RPMI7951 (cell line): Measurements from ENCODE around the gene C9orf50. TPM values are rescaled to one million over a fixed set of nuclear protein-coding genes. Genes with fewer than 3 reads are reported as not detected.
"Not testable (repeated sequence)": the region's sequence is repeated elsewhere in the genome, so short reads cannot be mapped to it uniquely, and the experiment has no call there.

Source experiments
- DNase-seq: peaks from one replicate; pipeline ENCODE4 v3.0.0-alpha.2; 2012; ENCODE audit warnings: low read depth
- total RNA-seq: library from RNA; depleted of rRNA; stranded (reverse); fragments of >200 nt; shearing (Covaris generic); gene quantifications from 2 replicates; pipeline ENCODE4 v1.2.3, GENCODE V29; 2014

C9orf50 gene
- total RNA-seq, 1 experiment from 2014 or later, result not detected

DNA sequence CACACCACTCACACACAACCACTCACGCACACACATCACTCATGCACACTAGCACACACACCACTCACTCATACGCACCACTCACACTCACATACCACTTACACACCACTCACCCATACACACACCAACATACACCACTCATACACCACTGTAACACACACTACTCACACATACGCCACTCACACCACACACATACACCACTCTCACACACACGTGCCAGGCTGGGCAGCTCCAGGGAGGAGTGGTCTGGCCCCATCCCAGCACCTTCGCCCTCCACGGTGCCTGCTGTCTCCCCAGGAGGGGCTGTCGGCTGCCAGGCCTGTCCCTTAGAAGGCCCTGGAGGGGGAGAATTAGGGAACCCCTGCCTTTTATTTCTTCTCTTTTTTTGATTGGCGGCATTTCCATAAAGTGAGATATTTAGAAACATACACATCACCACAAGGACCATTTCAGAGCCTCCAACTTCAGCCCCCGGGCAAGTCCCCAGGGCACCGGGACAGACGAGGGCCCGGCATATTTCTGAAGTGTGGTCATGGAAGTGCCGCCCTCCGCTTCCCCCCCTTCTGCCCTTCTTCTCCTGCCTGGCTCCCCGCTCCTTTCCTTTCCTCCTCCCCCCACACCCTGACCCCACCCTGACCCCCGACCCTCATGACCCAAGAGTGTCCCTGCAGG, 27.3 kb upstream of the C9orf50 start:
- DNase-seq, result no peak

DNA sequence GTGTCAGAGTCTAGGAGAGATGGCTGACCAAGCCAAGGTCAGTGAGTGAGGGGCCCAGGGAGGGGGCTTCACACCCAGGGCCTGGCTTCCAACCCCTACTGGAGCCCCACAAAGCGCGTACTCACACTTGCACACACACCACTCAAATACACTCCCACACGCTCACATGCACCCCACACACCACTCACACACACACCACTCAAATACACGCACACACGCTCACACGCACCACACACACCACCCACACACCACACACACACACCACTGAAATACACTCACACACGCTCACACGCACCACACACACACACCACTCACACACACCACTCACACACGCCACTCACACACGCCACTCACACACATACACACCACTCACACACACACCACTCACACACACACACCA, 26.7 kb upstream of the C9orf50 start:
- no peak for DNase-seq

DNA sequence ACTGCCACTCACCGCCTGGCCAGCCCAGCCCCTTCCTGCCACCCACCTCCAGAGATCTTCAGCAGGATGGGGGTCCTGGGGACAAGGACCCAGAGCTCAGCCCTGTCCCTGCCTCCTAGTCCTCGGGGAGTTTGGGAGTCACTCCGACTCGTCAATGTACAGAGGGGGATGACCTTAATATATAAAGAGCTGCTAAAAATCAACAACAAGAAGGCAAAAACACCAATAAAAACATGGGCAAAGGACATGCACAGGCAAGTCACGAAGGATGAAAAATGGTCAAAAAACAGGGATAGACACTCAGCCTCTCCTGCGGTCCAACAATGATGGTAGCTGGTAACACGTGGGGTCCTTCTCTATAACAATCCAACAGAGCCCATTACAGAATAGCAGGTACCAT, 25.8 kb upstream of the C9orf50 start:
- no peak for DNase-seq

DNA sequence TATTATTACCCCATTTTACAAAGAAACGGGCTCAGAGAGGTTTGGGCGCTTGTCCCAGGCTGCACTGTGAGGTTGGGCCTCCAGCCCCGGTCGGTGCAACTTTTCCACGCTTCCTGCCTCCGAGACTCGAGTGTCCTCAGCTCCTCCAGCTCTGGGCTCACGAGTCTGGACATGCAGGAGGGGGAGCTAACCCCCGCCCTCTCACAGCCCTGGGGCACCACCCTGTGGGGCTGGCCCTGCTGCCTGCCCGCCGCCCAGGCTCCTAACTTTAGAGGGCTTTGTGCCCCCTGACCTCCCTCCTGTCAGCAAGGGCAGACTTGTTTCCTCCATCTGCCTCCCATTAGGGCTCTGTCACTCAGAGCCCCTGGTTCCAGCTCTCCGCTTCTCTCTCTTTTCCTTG, 25.4 kb upstream of the C9orf50 start:
- DNase-seq, result no peak

DNA sequence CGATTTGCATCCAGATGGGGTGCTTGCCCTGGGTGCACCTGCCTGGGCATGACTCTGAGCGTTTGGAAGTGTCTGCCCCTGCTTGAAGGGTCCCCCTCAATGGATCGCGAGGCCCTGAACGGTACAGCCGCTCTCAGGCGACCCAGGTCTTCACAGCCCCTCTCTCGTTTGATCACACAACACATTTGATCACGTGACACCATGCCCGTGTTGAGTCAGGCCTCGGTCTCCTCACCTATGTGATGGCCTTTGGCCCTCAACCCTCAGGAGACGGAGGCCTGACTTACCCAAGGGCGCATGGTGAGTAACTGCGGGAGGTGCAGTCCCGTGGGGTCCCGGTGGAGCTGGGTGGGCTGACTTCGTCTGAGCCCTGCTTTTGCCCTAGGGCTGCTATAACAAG, 24.0 kb upstream of the C9orf50 start:
- DNase-seq, result no peak

DNA sequence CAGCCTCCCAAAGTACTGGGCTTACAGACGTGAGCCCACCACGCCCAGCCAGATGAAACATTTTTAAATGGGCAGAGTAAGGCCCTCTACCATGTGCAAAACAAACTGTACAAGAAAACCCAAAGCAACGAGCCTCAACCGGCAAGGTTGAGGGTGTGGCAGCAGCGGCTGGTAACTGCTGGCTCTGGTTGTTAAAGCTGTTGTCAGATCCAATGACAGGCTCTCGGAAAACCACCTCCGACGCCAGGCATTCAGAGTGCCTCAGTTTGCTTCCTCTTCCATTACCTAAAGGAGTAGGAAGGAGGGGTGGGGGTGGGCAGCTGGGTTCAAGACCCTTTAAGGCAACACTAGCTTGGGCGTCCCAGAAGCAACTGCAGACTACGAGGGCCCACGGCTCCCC, 23.5 kb upstream of the C9orf50 start:
- DNase-seq, result no peak

DNA sequence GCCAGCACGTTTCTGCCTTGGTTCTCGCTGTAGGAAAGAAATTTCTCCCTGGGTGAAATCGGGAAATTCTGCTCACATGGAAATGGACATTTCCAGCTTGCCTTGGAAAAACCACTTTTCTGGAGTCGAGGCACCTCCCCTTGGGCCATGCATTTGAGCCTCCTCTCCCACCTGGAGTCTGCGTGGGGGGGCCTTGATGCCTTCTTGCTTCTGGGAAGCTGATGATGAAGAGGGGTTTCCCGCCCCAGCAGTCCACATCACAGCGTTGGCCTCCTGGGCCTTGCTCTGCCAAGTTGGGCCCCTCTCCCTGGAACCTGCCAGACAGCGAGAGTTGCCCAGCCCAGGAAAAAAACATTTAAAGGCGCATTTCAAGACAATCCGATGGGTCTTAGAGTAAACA, 22.8 kb upstream of the C9orf50 start:
- no peak for DNase-seq

DNA sequence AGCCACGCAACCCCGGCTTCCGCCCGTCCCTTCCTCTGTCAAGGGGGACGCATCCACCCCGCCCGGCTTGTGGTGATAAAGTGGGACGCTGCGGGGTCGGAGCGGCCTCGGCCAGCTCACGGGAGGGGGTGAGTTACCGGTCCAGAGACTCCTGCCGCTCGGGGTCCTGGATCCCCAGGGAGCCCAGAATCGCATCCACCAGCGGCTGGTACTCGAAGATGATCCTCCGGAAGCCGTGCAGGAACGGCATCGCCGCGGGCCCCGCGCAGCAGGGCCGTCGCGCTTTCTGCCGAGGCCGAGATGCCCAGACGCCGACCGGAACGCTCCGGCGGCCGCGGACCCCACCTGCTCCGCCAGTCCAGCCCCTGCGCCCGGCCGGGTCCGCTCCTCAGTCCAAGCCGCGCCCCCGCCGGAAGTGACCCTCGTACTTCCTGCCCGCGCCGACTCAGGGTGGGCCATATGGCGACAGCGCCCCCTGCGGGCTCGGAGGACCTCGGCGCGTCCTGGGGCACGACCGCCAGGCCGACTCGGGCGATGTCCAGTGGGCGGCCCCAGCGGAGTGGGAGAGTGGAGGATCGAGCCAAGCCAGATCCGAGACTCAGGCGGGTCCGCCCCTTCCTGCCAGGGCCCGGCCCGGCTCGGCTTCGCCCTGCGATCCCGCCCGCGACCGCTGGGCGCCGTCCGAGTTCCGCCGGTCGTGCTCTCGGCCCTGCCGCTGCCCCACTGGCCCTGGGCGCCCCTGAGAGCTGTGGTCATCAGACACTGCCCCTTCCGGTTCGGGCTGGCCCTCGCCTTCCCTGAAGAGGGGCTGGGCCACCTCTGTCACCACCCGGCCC, 21.1 kb upstream of the C9orf50 start, which contains the start of gene ASB6:
TSS of gene ASB6 (minus strand) at position 402 of the 836 bp plus-strand sequence. CDS start at position 250, 152 bp downstream.
- peak; percentile 94 for DNase-seq

DNA sequence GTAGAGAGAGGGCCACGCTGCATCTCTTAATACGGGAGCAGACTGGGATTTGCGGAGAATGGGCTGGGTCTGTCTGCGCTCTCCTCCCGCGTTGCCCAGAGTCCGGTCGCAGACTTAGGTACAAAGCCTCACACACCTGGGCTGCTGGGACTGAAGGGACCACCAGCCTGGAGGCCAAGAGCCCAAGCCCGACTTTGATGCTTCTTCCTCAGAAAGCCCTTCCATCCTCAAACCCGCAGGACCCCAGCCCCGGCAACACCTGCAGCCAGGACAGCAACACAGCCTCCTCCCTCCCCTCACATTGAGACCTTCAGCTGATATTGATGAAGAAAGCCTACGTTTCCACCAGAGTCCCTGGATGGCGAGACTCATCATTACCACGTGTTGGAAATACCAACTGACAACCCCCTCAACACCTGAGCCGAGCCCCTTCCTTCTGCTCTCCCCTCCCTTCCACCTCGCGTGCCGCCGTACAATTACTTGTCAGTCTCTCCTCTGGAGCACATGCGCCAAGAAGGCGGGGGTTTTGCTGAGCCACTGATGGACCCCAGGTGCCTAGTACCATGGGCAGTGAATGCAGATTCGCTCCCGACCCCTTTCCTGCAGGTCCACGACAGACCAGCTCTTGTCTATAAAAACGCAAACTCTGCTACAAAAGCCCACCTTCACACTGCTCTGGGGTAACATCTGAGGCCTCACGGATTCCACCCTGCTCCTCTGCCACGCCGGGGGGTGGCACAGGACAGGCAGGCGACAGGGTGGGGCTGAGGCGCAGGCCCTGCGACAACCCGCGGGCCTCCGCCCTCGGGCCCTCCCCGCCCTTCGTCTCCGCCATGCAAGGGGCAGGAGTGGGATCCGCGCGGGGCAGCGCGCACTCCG, 20.2 kb upstream of the C9orf50 start:
- DNase-seq, result no peak

DNA sequence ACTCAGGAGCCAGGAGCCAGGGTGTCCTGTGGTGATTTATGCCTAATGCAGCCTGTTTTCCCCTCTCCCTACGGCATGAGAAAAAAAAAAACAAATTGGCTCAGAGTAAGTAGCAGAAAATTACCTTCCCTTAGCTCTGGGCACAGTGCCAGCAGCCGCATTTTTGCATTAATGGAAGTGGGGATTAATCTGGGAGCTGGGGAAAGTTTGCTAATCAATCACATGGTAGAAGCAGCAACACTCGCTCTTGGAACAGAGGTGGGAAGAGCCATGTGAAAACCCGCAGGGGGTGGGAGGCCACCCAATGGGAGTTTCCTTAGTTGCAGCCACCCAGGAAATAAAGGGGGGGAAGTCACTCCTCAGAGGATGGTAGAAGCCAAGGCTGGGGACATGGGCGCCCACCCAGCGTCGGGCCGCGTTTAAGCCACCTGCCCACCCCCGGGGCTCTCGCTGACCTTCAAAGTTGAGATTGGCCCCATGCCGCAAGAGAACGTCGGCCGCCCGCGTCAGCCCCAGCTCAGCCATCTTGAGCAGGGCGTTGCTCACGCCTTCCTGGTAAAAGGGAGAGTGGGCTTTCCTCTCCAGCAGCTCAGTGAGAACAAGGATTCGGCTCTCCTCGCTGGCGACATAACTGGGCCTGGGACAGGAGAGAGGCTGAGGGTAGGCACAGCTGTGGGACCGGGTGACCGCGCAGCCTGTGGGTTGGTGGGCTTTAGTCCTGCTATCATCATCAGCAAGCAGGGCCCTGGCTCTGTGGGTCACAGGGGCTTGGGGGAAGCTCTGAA, 19.4 kb upstream of the C9orf50 start:
- peak; percentile 48 for DNase-seq

DNA sequence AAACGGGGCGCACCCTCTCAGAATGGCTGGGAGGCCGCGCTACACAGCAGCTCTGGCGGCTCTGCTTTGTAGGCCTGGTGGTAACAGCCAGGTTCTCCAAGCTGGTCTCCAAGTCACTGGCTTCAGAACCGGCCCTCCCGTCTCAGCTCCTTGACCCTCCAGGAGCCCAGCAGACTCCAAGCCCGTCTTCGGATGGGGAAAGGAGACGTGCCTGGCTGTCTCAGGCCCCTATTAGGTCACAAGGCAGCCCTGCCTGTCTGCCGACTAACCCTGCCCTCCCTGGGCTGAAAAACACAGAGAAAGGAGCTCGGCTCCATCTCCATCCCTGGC, 18.8 kb upstream of the C9orf50 start:
- DNase-seq, result no peak

DNA sequence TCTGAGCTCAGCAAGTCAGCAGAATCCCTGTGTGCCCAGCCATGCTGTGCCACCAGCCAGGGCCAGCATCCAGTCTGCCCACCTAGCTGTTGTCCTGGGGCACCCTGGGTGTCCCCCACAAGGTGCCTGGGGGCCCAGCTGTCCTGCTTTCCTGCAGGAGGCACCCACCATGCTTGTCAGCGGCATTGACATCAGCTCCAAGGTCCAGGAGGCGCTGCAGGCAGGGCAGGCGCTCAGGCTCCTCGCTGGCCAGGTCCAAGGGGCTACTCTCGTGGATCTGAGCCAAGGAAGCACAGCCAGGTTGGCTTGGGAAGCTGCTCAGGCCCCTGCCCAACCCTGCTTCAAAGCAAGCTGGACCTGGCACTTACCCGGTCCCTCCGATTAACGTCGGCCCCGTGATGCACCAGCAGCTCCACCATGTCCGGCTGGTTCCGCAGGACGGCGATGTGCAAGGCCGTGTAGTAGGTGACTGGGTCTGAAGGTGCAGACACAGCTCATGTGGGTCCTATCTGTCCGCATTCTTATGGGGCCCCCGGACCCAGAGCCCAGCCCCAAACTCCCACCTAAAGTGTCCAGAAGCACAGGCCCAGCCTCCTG, 18.2 kb upstream of the C9orf50 start:
- no peak for DNase-seq

DNA sequence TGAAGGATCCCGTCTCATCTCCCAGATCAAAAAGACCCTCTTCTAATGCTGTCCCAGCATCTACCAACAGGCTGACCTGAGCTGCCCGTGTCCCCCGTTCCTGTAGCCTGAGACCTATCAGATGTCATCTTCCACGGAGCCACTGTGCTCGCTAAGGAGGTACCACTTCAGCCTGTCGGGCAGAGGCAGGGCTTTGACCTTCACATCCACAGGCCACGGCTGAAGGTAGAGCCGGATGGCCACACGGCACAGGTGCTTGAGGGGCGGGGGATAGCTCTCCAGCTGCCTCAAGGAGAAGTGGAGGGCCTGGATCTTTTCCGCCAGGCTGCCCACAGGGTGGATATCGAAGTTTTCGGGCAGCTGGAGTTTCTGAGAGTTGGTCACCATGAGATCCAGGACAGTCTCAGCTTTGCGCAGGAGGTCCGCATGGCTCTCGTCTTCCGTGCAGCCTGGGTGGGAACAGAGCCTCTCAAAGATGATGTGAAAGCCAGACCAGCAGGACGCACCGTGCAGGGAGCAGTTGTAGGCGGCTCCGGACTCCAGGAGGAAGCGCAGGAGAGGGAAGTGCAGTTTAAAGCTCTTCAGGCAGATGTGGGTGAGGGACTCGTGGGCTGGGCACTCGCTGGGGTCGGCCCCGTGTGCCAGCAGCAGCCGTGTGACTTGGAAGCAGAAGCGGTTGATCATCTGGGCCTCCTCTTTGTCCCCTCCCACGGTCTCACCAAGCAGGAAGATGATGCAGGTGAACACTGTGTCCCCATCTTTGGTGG, 17.0 kb upstream of the C9orf50 start:
- no peak for DNase-seq

DNA sequence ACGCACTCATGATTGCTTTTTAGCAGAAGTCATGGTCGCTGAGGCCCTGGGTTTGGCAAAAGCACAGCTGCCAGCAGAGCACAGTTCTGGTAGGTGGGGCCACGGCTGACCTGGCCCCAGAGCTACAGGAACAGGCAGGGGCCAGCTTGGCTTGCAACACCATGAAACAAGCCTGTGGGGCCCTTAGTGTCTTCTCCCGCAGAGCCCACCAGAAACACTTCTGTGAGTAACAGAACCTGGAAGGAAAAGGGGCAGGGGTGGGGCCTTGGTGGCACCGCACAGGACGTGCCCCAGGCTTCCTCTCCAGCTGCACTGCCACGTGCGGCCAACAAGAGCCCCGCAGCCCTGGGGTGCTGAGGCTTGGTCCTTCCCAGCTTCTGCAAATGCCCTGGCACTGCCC, 16.2 kb upstream of the C9orf50 start:
- no peak for DNase-seq

DNA sequence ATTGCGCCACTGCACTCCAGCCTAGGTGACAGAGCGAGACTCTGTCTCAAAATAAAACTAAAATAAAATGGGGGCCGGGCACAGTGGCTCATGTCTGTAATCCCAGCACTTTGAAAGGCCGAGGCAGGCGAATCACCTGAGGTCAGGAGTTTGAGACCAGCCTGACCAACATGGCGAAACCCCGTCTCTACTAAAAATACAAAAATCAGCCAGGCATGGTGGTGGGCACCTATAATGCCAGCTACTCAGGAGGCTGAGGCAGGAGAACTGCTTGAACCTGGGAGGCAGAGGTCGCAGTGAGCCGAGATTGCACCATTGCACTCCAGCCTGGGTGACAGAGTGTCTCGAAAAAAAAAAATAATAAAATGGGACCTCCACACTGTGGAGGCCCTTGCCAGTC, 15.4 kb upstream of the C9orf50 start:
- not testable (repeated sequence) for DNase-seq

DNA sequence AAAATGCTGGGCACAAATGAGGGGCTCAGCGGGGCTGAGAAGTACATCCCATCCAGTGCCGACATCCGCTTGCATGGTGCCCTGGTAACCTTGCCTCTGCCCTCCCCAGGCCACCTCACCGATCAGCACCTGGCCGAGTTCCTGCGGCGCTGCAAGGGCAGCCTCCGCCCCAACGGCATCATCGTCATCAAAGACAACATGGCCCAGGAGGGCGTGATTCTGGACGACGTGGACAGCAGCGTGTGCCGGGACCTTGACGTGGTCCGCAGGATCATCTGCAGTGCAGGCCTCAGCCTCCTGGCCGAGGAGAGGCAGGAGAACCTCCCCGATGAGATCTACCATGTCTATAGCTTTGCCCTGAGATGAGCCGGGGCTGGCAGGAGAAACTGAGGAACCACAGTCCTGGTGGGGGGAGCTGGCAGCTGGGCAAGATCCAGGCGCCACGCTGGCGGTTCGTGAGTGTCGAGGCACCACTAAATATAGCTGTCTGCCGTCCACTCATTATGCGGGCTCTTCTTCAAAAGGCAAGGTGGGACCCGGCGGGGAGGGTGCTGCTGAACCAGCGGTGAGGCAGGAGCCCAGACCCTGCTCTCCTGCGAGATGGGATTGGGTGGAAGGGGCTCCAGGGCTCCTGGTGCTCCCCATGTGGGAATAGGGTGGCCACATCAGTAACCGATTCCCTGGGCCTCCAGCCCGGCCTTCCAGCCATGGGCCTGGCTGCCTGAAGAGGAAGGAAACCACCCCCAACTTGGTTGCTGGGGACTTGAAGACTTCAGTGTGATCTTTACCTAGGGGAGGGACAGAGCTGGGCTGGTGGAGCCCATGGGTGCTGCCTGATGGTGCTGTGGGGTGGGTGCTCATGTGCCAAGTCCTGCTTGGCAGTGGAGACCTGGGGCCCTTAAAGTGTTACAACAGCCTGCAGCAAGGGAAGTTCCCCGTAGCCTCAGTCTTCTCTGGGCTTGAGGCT, 14.5 kb upstream of the C9orf50 start:
- DNase-seq, result no peak

DNA sequence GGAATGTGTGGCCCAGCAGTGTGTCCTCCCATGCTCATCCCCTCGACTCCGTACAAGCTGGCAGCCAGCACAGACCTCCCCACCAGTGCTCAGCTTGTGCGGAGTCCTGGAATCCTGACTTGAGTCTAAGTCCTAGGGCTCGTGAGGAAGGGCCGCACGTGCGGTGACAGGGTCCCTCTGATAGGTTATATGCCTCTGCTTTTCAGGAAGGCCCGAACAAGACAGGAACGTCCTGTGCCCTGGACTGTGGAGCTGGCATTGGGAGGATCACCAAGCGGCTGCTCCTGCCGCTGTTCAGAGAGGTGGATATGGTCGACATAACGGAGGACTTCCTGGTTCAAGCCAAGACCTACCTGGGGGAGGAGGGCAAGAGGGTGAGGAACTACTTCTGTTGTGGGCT, 12.9 kb upstream of the C9orf50 start:
- no peak for DNase-seq

DNA sequence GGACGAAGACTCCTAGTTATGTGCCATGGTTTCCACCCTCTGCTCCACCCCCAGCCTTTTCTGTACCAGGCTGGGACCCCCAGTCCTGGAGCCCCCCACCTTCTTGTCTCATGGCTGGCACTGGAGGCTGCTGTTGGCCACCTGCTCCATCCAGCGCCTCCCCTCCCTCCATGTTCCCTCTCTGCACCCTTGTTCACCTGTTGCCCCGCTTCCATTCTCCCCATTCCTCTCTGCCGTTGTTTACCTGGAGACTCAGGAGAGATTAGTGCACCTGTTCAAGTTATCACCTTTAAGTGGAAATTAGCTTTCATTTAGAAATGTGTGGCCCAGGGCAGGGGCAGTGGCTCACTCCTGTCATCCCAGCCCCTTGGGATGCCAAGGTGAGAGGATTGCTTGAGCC, 12.3 kb upstream of the C9orf50 start:
- no peak for DNase-seq

DNA sequence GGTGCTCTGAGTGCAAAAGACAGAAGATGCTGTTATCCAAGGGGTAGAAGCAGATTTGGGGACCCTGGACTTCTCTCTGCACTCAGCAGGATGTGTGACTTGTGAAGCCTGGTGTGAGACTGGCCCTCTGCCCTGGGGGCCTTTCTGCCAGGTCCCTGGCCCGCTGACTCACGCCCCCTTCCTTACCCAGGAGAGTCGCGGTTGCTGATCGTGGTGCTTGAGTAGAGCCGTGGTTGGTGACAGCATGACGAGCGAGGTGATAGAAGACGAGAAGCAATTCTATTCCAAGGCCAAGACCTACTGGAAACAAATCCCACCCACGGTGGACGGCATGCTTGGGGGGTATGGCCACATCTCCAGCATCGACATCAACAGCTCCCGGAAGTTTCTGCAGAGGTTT, 11.6 kb upstream of the C9orf50 start:
- peak; percentile 53 for DNase-seq
